Middle frontal gyrus (tissue), 1 donor: ENCODE measurements around the gene NYNRIN.

Experiments used
- DNase-seq: peaks from one replicate; pipeline ENCODE4 v3.0.0-alpha.2; 2015; ENCODE audit warnings: low spot score; ENCODE audit errors: extremely low spot score

The NYNRIN gene

DNA sequence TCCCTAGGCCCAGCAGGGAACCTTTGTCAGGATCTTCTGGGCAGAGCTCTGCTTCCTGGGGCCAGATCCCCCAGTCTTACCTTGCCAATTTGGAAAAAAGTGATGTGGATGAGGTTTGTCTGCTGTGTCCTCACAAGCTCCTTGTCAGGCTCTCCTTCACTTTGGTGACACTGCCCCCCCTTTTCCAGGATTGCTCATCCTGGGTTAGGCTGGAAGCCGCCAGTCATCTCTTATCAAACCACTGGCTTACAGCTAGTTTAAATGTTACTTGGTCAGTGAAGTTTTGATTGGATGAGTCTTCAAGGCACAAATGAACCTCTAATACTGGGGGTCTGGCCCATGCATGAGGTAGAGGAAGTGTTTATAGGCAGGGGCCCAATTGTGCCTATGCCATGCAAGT, 15.3 kb downstream of the NYNRIN start:
- DNase-seq: no peak

- no peak for DNase-seq
Observed at GRCh38 chr14:24414732-24415420, 16.1 kb downstream of the NYNRIN start.

DNA sequence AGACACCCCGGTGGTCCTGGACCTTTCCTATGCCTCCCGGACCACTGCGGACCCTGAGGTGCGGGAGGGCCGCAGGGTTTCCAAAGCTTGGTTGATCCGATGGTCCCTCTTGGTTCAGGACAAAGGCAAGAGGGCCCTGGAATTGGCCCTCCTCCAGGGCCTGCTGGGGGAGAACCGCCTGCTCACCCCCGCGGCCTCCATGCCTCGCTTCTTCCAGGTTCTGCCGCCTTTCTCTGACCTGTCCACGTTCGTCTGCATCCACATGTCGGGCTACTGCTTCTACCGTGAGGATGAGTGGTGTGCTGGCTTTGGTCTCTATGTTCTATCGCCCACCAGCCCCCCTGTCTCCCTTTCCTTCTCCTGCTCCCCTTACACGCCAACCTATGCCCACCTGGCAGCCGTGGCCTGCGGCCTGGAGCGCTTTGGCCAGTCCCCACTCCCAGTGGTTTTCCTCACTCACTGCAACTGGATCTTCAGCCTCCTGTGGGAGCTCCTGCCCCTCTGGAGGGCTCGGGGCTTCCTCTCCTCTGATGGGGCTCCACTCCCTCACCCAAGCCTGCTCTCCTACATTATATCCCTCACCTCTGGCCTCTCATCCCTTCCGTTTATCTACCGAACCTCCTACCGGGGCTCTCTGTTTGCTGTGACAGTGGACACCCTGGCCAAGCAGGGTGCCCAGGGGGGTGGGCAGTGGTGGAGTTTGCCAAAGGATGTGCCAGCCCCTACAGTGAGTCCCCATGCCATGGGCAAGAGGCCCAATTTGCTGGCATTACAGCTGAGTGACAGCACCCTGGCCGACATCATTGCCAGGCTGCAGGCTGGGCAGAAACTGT, 16.8 kb downstream of the NYNRIN start:
- DNase-seq: no peak

DNA sequence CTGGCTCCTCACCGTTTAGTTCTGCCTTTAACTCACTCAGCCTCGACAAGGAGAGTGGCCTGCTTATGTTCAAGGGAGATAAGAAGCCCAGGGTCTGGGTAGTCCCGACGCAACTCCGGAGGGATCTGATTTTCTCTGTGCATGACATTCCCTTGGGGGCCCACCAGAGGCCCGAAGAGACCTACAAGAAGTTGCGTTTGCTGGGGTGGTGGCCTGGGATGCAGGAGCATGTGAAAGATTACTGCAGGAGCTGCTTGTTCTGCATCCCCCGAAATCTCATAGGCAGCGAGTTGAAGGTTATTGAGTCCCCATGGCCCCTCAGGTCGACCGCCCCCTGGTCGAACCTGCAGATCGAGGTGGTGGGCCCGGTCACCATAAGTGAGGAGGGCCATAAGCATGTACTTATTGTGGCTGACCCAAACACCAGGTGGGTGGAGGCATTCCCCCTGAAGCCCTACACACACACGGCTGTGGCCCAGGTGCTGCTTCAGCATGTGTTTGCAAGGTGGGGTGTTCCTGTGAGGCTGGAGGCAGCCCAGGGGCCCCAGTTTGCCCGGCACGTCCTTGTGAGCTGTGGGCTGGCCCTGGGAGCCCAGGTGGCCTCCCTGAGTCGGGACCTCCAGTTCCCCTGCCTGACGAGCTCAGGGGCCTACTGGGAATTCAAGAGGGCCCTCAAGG, 17.6 kb downstream of the NYNRIN start:
- no peak for DNase-seq

GRCh38 chr14:24416932-24417619, 18.3 kb downstream of the NYNRIN start:
- no peak for DNase-seq

GRCh38 chr14:24417832-24418491, 19.2 kb downstream of the NYNRIN start:
- no peak for DNase-seq

- DNase-seq: no peak
Observed at GRCh38 chr14:24418492-24418873, 19.7 kb downstream of the NYNRIN start.

- no peak for DNase-seq
Observed at GRCh38 chr14:24422261-24422660, 23.5 kb downstream of the NYNRIN start.

- DNase-seq: no peak
Observed at GRCh38 chr14:24422694-24423601, 24.1 kb downstream of the NYNRIN start.

DNA sequence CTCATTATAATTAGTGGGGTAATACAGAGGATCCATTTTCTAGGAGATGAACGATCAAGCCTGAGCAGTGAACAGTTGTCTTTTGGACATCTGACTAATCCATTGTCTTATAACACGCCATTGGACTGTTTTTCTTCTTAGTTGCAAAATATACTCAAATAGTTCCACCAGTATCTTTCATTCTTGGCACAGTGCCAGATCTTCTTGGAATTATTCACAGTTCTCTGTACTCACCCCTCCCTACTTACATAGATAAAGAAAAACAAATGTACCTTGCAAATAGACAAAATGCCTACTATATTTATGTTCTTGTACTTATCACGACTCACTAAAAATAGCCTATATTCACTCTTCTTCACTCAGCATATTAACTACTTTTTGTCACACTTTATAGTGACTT, 26.9 kb downstream of the NYNRIN start:
- no peak for DNase-seq

- no peak for DNase-seq
Observed at GRCh38 chr14:24426150-24426911, 27.5 kb downstream of the NYNRIN start.

- no peak for DNase-seq
Observed at GRCh38 chr14:24426912-24427536, 28.2 kb downstream of the NYNRIN start.

DNA sequence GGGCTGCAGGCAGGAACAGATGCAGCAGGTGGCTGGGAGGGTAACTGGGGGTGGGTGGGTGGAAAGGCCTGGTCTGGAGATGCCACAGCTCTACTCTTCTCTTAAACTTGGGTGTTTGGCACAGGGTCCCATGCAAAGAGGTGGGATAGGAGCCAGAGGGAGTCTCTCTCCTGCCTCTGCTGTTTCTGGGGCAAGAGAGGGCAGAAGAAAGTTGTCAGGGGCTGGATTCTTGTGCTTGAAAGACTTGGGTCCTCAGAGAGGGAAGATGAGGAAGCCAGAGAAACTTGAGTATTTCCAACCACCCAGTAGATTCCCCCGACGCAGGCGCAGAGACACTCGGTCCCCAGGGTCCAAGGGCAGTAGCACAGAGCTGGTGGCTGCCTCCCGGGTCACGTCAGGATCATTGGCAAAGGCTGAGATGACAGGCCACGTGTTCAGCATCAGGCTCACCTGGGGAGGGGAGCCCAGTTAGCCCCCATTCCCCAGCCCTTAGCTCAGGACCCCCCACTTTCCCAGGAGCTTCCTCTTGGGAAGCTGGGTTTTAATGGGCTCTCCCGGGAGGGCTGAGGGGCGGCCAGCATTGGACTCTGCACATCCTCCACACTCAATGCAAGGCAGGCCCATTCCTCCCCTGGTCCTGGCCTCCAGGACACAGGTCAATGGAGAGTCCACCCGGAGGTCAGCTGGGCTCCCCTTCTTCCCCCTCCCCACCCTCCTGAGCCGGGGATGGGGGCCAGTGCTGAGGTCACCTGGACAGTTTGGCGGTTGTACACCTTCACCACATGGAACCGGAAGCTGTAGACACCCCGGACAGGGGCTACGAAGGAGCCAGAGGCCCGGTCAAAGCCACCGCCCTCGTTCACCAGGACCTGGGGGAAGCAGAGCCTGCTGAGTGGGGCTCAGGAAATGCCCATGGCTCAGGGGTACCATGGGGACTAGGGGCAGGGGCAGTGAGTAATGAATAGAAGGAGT, 29.0 kb downstream of the NYNRIN start:
- no peak for DNase-seq

GRCh38 chr14:24428628-24429394, 30.0 kb downstream of the NYNRIN start:
- no peak for DNase-seq

- DNase-seq: peak; percentile 62
Observed at GRCh38 chr14:24429395-24430142, 30.8 kb downstream of the NYNRIN start, which contains the start of the genes CBLN3 and KHNYN. Gene CBLN3, minus strand, starts transcription at chr14:24429668. Its CDS starts 614 bp downstream, at chr14:24429054. Gene KHNYN, plus strand, starts transcription at chr14:24429954. Its CDS starts 777 bp downstream, at chr14:24430731.

- DNase-seq: no peak
Observed at GRCh38 chr14:24430143-24430681, 31.4 kb downstream of the NYNRIN start.
